SKM-1 treated with dmso at 0.1 percent for 144 hours (cell line): ENCODE measurements around the gene ZFC3H1.

Experiments
- DNase-seq: peaks from one replicate; lab custom pipeline; 2025; ENCODE audit not compliant: unreplicated experiment; lab: John Stamatoyannopoulos, UW

Gene ZFC3H1

DNA sequence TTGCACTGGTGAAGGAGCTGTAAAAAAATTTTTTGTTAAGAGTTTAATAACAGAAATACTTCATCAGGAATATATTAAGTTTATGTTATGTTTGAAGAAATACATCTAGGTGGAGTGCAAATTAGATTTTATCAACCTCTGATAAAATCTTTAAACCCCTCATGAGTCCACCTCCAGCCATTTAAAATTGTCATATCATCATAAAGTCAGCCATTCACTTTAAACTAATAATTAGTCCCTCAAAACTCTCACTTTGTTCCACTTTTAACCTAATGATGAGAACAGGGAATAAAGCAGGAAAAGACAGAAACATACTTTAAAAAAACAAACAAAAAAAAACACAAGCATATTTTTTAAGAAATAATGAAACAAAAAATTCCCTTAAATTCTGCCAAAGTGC is 25.1 kb downstream of the ZFC3H1 start:
- no peak for DNase-seq

- peak; percentile 11 for DNase-seq
Measured at GRCh38 chr12:71636704-71637115, 26.9 kb downstream of the ZFC3H1 start.

- DNase-seq: no peak
Measured at GRCh38 chr12:71627438-71628002, 36.1 kb downstream of the ZFC3H1 start.

DNA sequence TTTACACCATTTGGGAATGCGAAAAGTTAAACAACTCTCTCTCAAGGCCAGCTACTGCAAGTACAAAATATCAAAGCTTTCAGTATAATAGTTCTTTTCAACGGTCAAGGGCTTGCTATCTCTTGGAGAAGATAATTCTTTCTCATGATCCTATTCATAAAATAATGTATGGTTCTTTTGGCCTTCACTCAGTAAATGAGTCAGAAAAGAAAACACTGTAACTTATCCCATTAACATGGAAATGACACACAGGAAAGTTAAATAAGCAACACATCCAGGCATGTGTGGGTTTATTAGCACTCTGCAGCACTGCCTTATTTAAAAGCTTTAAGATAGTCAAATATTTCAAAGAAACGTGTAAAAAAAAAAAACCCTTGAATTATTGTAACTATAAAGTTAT is 36.9 kb downstream of the ZFC3H1 start:
- DNase-seq: no peak

DNA sequence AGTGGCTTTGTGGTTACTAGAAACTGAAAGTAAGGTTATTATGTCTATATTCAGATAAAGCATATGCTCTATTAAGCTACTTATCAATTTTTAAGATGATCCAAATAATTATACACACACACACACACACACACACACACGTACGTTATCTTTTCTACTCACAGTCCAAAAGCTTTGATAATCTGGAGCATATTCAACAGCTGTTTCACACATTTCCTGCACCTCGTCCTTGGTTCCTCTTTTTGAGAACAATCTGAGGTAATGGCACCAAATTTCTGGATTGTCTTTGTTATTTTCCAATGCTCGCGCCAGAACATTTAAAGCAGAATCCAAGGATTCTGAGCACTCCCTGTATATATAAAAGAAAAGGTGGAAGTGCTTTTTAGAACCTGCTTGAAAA is 37.5 kb downstream of the ZFC3H1 start:
- DNase-seq: peak; percentile 2

- no peak for DNase-seq
Measured at GRCh38 chr12:71625476-71625875, 38.2 kb downstream of the ZFC3H1 start.

DNA sequence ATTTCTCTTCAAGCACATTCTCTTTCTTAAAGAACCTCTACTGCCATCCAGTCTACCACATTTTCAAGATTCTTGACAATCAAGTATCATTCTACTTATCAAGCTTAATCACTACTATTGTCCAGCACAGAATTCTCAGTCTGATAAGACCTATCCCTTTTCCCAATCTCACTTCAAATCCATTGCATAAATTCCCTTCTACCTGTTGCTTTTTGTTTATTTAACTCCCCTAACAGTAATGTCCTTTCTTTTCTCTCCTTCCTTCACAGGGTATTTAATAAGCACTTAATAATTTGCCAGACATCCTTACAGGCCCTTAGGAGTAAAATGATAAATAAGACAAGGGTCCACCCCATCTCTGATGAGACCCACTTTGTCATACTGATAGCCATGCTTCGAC is 41.7 kb downstream of the ZFC3H1 start:
- DNase-seq: no peak

DNA sequence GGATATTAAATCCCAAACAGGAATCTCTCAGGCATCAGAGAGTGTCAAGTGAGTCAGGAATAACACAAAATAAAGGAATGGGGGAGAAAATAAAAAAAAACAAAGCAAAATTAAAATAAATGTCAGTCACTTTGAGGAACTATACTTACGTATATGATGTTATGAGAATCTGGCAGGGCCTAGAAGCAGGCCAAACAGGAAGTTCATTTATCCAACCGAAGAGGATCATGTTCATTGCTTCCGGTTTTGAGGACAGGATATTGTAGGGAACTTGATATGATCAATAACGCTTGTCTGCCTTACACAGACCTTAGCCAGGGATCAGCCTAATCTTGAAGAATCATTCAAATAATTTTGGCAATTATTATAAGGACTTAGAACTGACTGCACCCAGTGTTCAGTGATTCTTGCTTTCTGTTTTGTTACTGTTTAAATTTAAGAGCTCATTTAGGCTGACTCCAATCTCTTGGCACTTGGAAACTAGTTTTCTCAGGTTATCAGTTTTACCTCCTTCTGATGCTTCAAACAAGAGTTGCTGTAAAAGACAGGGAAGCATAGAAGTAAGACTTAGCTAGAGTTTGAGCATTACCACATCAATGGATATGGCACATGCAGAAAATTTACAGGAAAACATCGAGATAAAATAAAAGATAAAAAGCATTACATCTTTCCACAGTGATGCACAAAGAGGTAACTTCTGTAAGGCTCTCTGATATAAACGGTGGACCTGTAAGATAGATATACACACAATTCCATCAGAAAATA is 53.4 kb downstream of the ZFC3H1 start:
- no peak for DNase-seq

- DNase-seq: no peak
Measured at GRCh38 chr12:71607494-71608330, 55.9 kb downstream of the ZFC3H1 start.

GRCh38 chr12:71605039-71605438 is 58.6 kb downstream of the ZFC3H1 start:
- DNase-seq: no peak

DNA sequence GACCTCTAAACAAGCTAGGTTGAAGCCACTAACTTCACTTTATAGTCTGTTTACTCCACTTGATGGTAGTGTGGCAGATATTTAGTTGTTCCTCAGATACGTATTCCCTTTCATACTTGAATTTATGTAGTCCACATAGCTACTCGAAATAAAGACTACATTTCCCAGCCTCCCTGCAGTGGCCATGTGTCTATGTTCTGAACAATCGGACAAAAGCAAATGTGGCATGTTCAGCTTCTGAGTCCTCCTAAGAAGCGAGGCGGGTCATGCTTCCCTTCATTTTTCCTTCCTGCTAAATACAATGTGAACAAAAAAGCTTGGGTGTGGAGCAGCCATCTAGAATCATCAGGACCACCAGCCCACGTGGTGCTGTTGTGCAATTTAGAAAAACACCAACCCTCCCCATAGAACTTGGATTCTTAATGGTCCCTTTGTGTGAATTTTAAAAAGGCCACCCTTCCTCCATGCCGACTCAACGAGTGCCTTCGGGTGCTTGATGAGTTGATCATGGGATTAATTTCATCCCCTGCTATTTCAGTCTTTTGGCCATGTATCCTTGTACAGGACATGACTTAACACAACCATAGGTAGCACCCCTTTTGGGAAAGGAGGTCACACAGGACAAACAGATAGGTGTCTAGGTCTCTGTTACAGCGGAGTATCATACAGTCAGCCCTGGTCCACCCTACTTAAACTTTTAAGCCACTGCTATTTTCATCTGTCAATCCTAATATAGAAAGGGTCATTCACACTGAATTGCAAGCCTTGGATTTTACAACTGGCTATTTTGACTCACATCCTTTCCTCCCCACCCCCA is 60.7 kb downstream of the ZFC3H1 start:
- no peak for DNase-seq

DNA sequence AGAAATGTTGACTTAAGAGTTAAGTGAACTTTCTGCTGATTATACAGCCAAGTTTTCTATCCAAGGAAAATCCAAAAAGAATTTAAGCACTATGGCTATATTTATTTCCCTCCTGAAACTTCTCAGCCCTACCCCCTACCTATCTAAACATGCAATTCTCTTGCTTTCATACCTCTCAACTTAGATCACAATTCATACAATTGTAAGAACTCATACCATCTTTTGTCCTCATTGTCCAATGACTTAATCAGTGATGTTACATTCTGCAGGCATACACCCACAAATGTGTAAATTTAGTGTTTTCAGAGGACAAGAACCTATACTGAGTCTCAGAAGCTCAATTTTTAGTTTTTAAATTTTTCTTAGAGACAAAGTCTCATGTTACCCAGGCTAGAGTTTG is 62.1 kb downstream of the ZFC3H1 start:
- DNase-seq: no peak

- DNase-seq: no peak
Measured at GRCh38 chr12:71599210-71599609, 64.4 kb downstream of the ZFC3H1 start.

- DNase-seq: no peak
Measured at GRCh38 chr12:71594214-71594948, 69.3 kb downstream of the ZFC3H1 start.

DNA sequence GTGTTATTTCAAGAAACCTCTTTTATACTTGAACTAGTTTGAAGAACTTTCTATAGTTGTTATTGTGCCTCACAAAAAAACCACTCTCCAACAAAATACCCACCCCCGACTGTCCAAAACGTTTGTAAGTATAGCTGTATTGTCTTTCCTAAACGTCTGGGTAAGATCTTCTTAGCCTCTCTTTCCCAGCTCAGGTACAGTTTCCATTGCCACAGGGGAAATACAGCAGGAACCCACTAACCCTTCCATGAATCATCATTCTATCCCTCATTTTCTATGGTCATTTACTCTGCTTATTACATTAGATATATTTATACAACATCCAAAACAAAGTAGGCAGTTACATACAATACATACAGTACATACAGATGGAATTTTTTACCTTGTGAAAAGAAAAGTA is 70.8 kb downstream of the ZFC3H1 start:
- no peak for DNase-seq

GRCh38 chr12:71591601-71592000 is 72.0 kb downstream of the ZFC3H1 start:
- no peak for DNase-seq

DNA sequence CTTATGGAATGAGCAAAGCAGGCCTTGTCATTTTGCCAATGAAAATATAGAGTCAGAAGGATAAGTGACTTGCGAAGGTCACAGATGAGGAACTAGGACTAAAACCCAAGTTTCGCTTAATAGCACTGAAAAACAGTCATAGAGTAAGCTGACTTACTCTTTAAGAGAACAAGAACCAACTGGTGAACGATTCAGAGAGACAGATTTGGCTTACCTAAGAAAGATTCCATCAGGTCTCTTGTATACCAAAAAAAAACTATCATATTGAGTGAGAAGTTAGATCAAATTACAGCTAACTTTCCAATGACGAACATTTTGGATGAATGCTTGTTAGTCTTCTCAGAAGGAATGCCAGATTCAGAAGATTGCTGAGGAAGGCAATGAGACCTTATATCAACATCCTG is 74.2 kb downstream of the ZFC3H1 start:
- DNase-seq: no peak

- no peak for DNase-seq
Measured at GRCh38 chr12:71587012-71587411, 76.6 kb downstream of the ZFC3H1 start.

DNA sequence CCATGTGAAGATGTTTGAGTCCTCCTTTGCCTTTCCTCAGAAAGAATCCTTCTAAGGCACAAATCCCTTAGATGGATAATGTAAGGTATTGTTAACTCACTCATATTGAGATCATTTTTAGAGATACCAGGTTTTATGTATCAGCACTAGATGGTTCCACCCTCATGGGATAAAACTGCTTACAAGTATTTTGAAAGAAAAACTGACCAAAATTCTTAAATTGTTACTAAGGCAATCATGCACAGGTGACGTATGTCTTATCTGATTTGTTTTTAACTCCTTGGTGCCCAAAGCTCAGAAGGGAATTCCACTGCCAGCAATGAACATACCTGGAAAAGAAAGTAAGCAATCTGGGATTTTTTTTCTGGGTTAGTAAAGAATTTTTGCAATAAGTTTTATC is 78.4 kb downstream of the ZFC3H1 start:
- no peak for DNase-seq

GRCh38 chr12:71584356-71584755 is 79.3 kb downstream of the ZFC3H1 start:
- DNase-seq: no peak

DNA sequence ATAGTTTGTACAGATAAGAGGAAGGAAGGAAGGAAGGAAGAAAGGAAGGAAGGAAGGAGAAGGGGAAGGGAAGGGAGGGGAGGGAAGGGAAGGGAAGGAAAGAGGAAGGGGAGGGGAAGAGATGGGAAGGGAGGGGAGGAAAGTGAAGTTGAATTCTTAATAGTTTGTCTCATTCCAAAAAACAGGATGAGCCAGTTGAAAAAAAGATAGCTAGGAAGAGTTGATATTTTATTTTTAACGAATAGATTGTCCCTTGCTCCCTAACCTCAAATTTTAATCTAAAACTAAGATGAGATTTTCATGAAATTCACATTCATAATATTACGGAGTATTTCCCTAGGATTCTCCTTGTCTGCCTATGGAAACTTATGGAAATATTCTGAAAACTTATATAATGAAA is 80.7 kb downstream of the ZFC3H1 start:
- DNase-seq: no peak
